Caco-2 (cell line): ENCODE results near the gene MDH1. TPM values are rescaled to one million over a fixed set of nuclear protein-coding genes. Genes with fewer than 3 reads are reported as not detected.

Source experiments
- BruUV-seq: library from RNA; stranded (reverse); fragments of 400-500 nt; replicated peaks from 2 replicates; lab custom pipeline; 2021; lab: Mats Ljungman, UMichigan
- CTCF ChIA-PET: fragments of 300-600 bp; sonication (Branson Sonifier 250); formaldehyde crosslinking; loops from one replicate; lab custom pipeline; 2022; ENCODE audit warnings: antibody characterized with exemption; lab: Charles Lee
- POLR2A ChIA-PET: fragments of 300-600 bp; sonication (Branson Sonifier 250); formaldehyde crosslinking; loops from one replicate; lab custom pipeline; 2022; ENCODE audit warnings: antibody characterized with exemption; lab: Charles Lee
- DNase-seq, 2 experiments: peaks; one replicate each; pipeline versions ENCODE4 v3.0.0 to v3.0.0-alpha.2; 2020 to 2022
- H3K27me3 ChIP-seq: replicated peaks from 2 replicates; pipeline ENCODE4 v1.6.0; 2011; ENCODE audit warnings: low read length; ENCODE audit not compliant: control insufficient read depth, insufficient read depth
- H3K36me3 ChIP-seq: 2 replicates; pipeline ENCODE4 v1.5.1; 2011; ENCODE audit warnings: low read length; ENCODE audit not compliant: control insufficient read depth, insufficient read depth
- H3K4me1 ChIP-seq: fragments of 250-450 bp; sonication (Bioruptor Pico); 2 replicates; pipeline ENCODE4 v1.5.1; 2020; ENCODE audit warnings: mild to moderate bottlenecking
- H3K4me3 ChIP-seq: 2 replicates; pipeline ENCODE4 v1.5.1; 2011; ENCODE audit warnings: low read depth, mild to moderate bottlenecking, control low read depth, low read length
- H3K9me3 ChIP-seq: fragments of 250-450 bp; sonication (Bioruptor Pico); 2 replicates; pipeline ENCODE4 v1.5.1; 2020; ENCODE audit warnings: mild to moderate bottlenecking, moderate library complexity
- H3K27ac Mint-ChIP-seq: one replicate; pipeline ENCODE4 v1.8.0; 2022; ENCODE audit warnings: mixed read lengths; ENCODE audit not compliant: unreplicated experiment
- H3K27me3 Mint-ChIP-seq: one replicate; pipeline ENCODE4 v1.8.0; 2022; ENCODE audit warnings: mixed read lengths; ENCODE audit not compliant: insufficient read depth, unreplicated experiment
- H3K36me3 Mint-ChIP-seq: one replicate; pipeline ENCODE4 v1.8.0; 2022; ENCODE audit warnings: mild to moderate bottlenecking, mixed read lengths; ENCODE audit not compliant: insufficient read depth, unreplicated experiment
- H3K4me1 Mint-ChIP-seq: one replicate; pipeline ENCODE4 v1.8.0; 2022; ENCODE audit warnings: low read depth, mixed read lengths; ENCODE audit not compliant: unreplicated experiment
- H3K4me3 Mint-ChIP-seq: one replicate; pipeline ENCODE4 v1.8.0; 2022; ENCODE audit warnings: mild to moderate bottlenecking, moderate library complexity, mixed read lengths; ENCODE audit not compliant: unreplicated experiment
- H3K9me3 Mint-ChIP-seq: one replicate; pipeline ENCODE4 v1.8.0; 2022; ENCODE audit warnings: mixed read lengths; ENCODE audit not compliant: unreplicated experiment
- CTCF ChIP-seq, 2 experiments: fragments of 200-600 bp in 1 of 2; IDR thresholded peaks; 1 replicate in 1 of 2; 2 replicates in 1 of 2; pipeline versions ENCODE4 v1.5.1 to v1.8.0; 2011 to 2022; ENCODE audit warnings: antibody characterized with exemption in 1 of 2, control low read depth in 1 of 2, inconsistent platforms in 1 of 2, low read depth in 1 of 2, low read length in 1 of 2, mild to moderate bottlenecking in 1 of 2, moderate library complexity in 1 of 2; ENCODE audit not compliant: insufficient read depth in 1 of 2, severe bottlenecking in 1 of 2, unreplicated experiment in 1 of 2
- intact Hi-C: fragments of 100-400 bp; cut with micrococcal nuclease; formaldehyde crosslinking; loops from one replicate; pipeline ENCODE4 v1.10.0; 2022; ENCODE audit not compliant: unreplicated experiment
- total RNA-seq: library from RNA; stranded (reverse); gene quantifications from 2 replicates; pipeline ENCODE4 v1.2.3, GENCODE V29; 2022

MDH1 gene
- total RNA-seq, 1 experiment from 2014 or later, result 159 TPM

GRCh38 chr2:63596401-63596883 is 7.7 kb downstream of the MDH1 start:
- no peak for TF ChIP-seq CTCF (IDR thresholded peaks at IDR 0.05; ENCODE audit: insufficient read depth in 1 of 2, low read depth in 1 of 2, low read length in 1 of 2, severe bottlenecking in 1 of 2, unreplicated experiment in 1 of 2)
- Mint-ChIP-seq H3K9me3 (no peaks in the 10 kb centered on the region), H3K36me3 (peaks cover 59% of the 10 kb centered on the region), H3K27me3 (no peaks in the 10 kb centered on the region), H3K27ac (no peak overlapping the region), H3K4me1 (peaks cover 9% of the 10 kb centered on the region), H3K4me3 (no peak overlapping the region)
- no peaks in the 10 kb centered on the region for H3K9me3 ChIP-seq
- H3K27me3 ChIP-seq, result no peaks in the 10 kb centered on the region
- no TSS peak for BruUV-seq
- 0 out of 2 replicates have a peak, but pooled peaks cover 2% of the 10 kb centered on the region for H3K36me3 ChIP-seq
- CTCF ChIA-PET, result no interaction called here
- POLR2A ChIA-PET, result interaction anchor here (0.8 kb wide), 1 partner anchor 8 kb away, joined by 3 read pairs; the partner anchor contains the start of gene WDPCP
- peaks cover 41% of the 10 kb centered on the region for H3K4me1 ChIP-seq
- DNase-seq, result no peak
- H3K4me3 ChIP-seq, result no peak overlapping the region
- intact Hi-C loops, result no loop called here

GRCh38 chr2:63598981-63599380 is 10.2 kb downstream of the MDH1 start:
- CTCF ChIA-PET, result no interaction called here
- peaks cover 45% of the 10 kb centered on the region for H3K4me1 ChIP-seq
- no TSS peak for BruUV-seq
- no peak overlapping the region for H3K27ac Mint-ChIP-seq
- H3K9me3 Mint-ChIP-seq, result no peaks in the 10 kb centered on the region
- peaks cover 7% of the 10 kb centered on the region for H3K4me1 Mint-ChIP-seq
- TF ChIP-seq CTCF (IDR thresholded peaks at IDR 0.05; ENCODE audit: insufficient read depth in 1 of 2, low read depth in 1 of 2, low read length in 1 of 2, severe bottlenecking in 1 of 2, unreplicated experiment in 1 of 2), result no peak
- intact Hi-C loops, result no loop called here
- H3K4me3 ChIP-seq, result no peak overlapping the region
- peaks cover 2% of the 10 kb centered on the region; the same call in 1 of the 2 replicates for H3K36me3 ChIP-seq
- H3K4me3 Mint-ChIP-seq, result no peak overlapping the region
- peaks cover 62% of the 10 kb centered on the region for H3K36me3 Mint-ChIP-seq
- no peaks in the 10 kb centered on the region for H3K9me3 ChIP-seq
- POLR2A ChIA-PET, result no interaction called here
- no peaks in the 10 kb centered on the region for H3K27me3 ChIP-seq
- no peaks in the 10 kb centered on the region for H3K27me3 Mint-ChIP-seq
- no peak for DNase-seq

- intact Hi-C loops, result no loop called here
- ChIA-PET CTCF (no interaction called here), POLR2A (no interaction called here)
- Mint-ChIP-seq H3K9me3 (no peaks in the 10 kb centered on the region), H3K36me3 (peaks cover 61% of the 10 kb centered on the region), H3K4me1 (peaks cover 6% of the 10 kb centered on the region), H3K4me3 (no peak overlapping the region), H3K27me3 (no peaks in the 10 kb centered on the region), H3K27ac (no peak overlapping the region)
- peaks cover 1% of the 10 kb centered on the region; the same call in 1 of the 2 replicates for H3K36me3 ChIP-seq
- H3K27me3 ChIP-seq, result no peaks in the 10 kb centered on the region
- TF ChIP-seq CTCF (IDR thresholded peaks at IDR 0.05; ENCODE audit: insufficient read depth in 1 of 2, low read depth in 1 of 2, low read length in 1 of 2, severe bottlenecking in 1 of 2, unreplicated experiment in 1 of 2), result no peak
- no peak for DNase-seq
- H3K9me3 ChIP-seq, result no peaks in the 10 kb centered on the region
- H3K4me1 ChIP-seq, result peaks cover 35% of the 10 kb centered on the region
- H3K4me3 ChIP-seq, result no peak overlapping the region
- BruUV-seq, result no TSS peak
These were observed 12.2 kb downstream of the MDH1 start for GRCh38 chr2:63600881-63601460.
